Effector CD4-positive, alpha-beta T cell (primary cell): ENCODE measurements around the gene COG5.

Experiments
- DNase-seq: peaks from one replicate; pipeline ENCODE4 v3.0.0-alpha.2; 2020

COG5 gene

DNA sequence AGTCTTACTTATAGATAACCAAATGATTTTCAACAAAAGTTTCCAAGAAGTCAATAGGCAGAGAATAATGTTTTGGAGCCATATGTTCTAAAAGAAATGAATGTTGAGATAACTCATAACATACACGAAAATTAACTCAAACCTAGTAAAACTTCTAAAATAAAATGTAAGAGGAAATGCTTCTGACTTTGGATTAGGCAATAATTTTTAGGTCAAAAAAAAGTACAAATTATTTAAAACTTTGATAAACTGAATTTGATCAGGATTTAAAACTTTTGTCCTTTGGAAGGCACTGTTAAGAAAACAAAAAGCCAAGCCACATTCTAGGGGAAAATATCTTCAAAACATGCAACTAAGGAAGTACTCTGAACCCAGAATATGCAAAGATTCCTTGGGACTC, 242.1 kb downstream of the COG5 start:
- DNase-seq, result no peak

DNA sequence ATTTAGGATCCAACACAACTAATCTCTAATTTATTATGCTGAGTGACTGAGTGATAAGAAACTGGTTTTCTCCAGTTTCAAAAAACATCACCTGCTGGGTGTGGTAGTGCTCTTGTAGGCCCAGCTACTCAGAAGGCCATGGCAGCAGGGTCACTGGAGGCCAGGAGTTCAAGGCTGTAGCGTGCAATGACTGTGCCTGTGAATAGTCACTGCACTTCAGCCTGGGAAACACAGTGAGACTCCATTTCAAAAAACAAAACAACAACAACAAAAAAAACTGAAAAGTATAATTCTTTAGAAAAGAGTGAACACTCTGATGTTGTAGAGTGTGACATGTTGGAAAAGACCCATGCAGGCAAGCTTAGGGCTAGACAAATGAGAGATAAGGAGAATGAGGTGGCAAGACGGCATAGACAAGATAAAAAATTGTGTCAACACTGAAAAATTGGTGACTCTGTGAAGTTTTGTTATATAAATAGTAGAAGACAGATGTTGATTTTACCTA, 243.9 kb downstream of the COG5 start:
- no peak for DNase-seq

DNA sequence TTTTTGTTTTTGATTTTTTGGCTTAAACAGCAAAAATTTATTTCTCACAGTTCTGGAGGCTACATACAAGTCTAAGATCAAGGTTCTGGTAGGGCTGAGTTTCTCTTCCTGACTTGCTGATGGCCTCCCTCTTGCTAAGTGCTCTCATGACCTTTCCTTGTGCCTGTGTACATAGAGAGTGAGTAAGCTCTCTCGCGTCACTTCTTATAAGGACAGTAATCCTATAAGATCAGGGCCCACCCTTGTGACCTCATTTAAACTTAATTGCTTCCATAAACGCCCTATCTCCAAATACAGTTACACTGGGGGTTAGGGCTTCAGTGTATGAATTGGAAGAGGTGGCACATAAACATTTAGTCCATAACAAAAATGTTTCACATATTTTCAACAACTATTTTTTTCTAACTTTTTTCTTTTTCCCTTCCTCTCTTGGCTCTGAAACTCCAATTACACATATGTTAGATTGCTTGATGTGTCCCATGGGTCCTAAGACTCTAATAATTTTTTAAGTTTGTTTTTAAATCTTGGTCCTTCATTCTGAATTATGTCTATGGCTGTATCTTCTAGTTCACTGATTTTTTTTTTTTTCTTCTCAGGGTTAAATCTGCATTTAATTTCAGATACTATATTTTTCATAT, 245.1 kb downstream of the COG5 start:
- DNase-seq, result no peak

DNA sequence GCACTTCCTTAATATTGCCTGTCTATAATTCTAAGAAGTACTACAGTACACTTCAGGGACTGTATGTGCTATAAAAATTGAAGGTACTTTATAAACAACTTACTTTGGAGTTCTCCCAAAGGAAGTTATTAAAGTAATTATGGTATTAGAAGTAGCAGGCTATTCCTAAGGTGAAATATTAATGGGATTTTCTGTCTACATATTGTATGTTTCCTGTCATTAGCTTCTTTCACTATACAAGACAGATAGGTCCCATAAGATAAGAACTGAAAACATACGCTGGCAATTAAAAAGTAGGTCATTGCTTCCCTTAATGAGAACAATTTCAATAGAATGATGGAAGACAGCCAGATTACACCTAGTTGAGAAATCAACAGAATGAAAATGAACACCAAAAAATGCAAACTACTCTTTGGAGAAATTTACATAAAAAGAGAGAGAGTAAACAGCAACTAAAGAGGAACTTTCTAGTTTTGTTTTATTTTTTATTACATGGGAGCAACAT, 248.0 kb downstream of the COG5 start:
- DNase-seq, result no peak

- no peak for DNase-seq
Measured at GRCh38 chr7:107313355-107313754, 250.4 kb downstream of the COG5 start.

GRCh38 chr7:107312418-107312817, 251.3 kb downstream of the COG5 start:
- no peak for DNase-seq

GRCh38 chr7:107309296-107309695, 254.4 kb downstream of the COG5 start:
- no peak for DNase-seq

GRCh38 chr7:107304636-107305035, 259.1 kb downstream of the COG5 start:
- no peak for DNase-seq

DNA sequence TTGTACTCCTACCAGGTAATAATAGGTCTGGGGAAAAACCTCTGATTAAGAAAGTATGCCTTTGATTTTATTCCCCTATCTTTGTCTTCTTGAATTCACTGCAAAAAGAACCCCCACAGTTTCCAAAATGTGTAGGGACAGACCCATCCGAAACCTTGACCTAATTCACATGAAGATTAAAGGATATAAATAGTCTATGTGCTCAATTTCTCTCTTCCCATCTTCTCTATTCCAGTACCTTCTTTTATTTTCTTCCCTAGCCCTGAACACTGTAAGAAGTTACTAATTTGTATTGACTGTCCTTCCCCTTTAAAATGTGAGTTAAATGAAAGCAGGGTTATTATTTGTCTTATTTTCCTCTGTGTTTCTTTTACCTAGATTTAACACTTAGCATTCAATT, 259.7 kb downstream of the COG5 start:
- no peak for DNase-seq

DNA sequence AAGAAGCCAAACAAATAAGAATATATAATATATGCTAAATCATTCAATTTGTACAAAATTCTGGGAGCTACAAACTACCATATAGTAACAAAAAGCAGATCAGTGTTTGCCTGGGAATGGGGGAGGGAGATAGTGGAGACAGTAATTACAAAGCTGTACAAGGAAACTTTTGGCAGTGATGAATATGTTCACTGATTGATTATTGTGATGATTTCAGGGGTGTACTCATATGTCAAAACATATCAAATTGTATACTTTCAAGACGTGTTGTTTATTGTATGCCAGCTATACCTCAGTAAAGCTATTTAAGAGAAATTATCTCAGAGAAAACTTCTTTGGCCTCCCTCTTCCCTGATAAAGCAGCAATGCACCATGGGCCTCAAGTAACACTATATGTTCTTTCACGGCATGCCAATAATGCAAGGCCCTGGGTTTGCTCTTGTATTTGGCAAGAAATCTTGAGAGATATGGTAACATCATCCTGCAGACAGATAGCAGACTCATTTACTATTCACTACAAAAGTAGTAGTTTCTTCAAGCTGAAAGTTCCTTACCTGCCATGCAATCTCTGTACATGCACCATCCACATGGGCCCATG, 261.4 kb downstream of the COG5 start:
- DNase-seq, result no peak

GRCh38 chr7:107294182-107294581, 269.5 kb downstream of the COG5 start:
- DNase-seq, result no peak

GRCh38 chr7:107292591-107292990, 271.1 kb downstream of the COG5 start:
- DNase-seq, result no peak

- no peak for DNase-seq
Measured at GRCh38 chr7:107291434-107291833, 272.3 kb downstream of the COG5 start.

DNA sequence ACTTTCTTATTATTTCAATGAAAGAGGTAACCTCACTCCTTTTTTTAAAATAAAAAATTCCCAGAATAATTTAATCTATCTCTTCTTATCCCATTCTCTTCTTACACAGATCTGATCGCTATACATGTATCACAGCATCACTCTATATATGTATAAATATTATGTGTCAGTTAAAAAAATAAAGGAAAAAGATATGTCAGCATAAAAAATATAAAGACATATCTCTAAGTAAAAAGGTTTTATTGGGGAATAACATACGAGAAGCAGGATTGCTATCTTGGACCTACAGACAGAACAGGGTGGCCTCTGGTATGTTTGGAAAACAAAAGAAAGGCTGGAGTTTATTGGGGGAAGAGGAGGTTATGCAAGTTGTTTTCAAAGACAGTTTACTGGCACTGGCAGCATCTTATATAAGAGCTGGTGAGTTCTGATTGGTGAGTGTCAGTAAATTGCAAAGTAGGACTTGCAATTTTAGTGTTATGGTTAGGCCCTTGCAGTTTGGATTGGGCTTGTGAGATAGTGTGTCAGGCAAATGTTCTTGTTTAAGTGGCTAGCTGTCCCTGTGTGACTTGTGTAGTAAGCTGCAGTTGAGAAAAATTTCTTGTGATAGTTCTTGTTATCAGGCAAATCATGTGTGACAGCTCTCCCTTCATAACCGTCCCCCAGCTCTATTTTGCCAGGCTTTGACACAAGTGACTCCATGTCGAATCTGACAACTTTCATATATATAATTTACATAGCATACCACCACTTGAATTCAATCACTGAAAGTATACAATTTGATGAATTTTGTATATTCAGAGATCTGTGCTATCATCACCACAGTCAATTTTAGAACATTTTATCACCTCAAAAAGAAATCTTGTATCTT, 276.7 kb downstream of the COG5 start:
- no peak for DNase-seq

- DNase-seq, result no peak
Measured at GRCh38 chr7:107284911-107285479, 278.7 kb downstream of the COG5 start.

GRCh38 chr7:107277331-107277730, 286.4 kb downstream of the COG5 start:
- no peak for DNase-seq

- no peak for DNase-seq
Measured at GRCh38 chr7:107276220-107276827, 287.4 kb downstream of the COG5 start.

GRCh38 chr7:107274506-107274905, 289.2 kb downstream of the COG5 start:
- DNase-seq, result no peak

- no peak for DNase-seq
Measured at GRCh38 chr7:107269790-107270189, 293.9 kb downstream of the COG5 start.

DNA sequence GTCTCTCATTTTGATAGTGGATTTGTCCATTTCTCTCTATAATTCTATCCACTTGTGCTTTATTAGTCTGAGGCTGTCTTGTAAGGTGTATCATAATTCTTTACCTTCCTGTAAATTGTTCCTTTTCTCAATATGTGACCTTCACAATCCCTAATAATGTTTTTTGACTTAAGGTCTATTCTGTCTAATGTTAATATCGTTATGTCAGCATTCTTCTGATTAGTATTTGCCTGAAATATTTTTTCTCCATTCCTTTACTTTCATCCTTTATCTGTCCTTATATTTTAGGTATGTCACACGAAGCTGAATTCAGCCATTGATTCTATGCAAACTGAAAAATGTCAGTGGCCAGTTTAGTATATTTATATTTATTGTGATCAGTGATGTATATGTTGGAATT, 295.1 kb downstream of the COG5 start:
- DNase-seq, result no peak

- no peak for DNase-seq
Measured at GRCh38 chr7:107267138-107267537, 296.6 kb downstream of the COG5 start.

GRCh38 chr7:107264723-107265122, 299.0 kb downstream of the COG5 start:
- no peak for DNase-seq

- DNase-seq, result no peak
Measured at GRCh38 chr7:107262857-107263256, 300.9 kb downstream of the COG5 start.
